H1 (cell line): ENCODE data around the gene MBD5. TPM values are rescaled to one million over a fixed set of nuclear protein-coding genes. Genes with fewer than 3 reads are reported as not detected.

ENCODE experiments used
- CTCF ChIA-PET: fragments of 300-600 bp; sonication (Branson Sonifier 250); formaldehyde crosslinking; loops from one replicate; lab custom pipeline; 2021; ENCODE audit not compliant: partially characterized antibody; lab: Charles Lee
- POLR2A ChIA-PET: fragments of 300-600 bp; sonication (Branson Sonifier 250); formaldehyde crosslinking; loops from one replicate; lab custom pipeline; 2021; ENCODE audit warnings: inconsistent platforms; ENCODE audit not compliant: partially characterized antibody; lab: Charles Lee
- DNase-seq, 2 experiments: peaks; one replicate each; pipeline versions ENCODE4 v3.0.0 to v3.0.0-alpha.2; 2010 to 2022; ENCODE audit warnings: low spot score in 2 of 2, low read depth in 1 of 2, mixed read lengths in 1 of 2
- FAIRE-seq: peaks from 2 replicates; lab custom pipeline; 2011; peaks lifted over from hg19 to GRCh38; lab: Jason Lieb, UNC
- H2AFZ ChIP-seq: 2 replicates; pipeline ENCODE4 v1.8.1; 2012; ENCODE audit warnings: low read length, inconsistent platforms
- H2AK5ac ChIP-seq: 2 replicates; pipeline ENCODE4 v1.6.1; 2013; ENCODE audit warnings: low read depth, low read length
- H2BK120ac ChIP-seq: replicated peaks from 2 replicates; pipeline ENCODE3; 2013; ENCODE audit warnings: low read depth, low read length, inconsistent platforms
- H2BK12ac ChIP-seq: 2 replicates; pipeline ENCODE4 v1.6.1; 2013; ENCODE audit warnings: low read depth, low read length
- H2BK15ac ChIP-seq: 2 replicates; pipeline ENCODE4 v1.6.1; 2013; ENCODE audit warnings: low read length
- H2BK20ac ChIP-seq: 2 replicates; pipeline ENCODE4 v1.6.1; 2013; ENCODE audit warnings: low read length
- H2BK5ac ChIP-seq: 2 replicates; pipeline ENCODE4 v1.6.1; 2013; ENCODE audit warnings: low read depth, low read length
- H3K14ac ChIP-seq: 2 replicates; pipeline ENCODE4 v1.6.1; 2013; ENCODE audit warnings: inconsistent platforms; ENCODE audit not compliant: insufficient read length
- H3K18ac ChIP-seq: 2 replicates; pipeline ENCODE4 v1.6.1; 2013; ENCODE audit warnings: low read length; ENCODE audit errors: extremely low read depth
- H3K23ac ChIP-seq: 2 replicates; pipeline ENCODE4 v1.6.1; 2013; ENCODE audit warnings: inconsistent platforms; ENCODE audit not compliant: insufficient read length
- H3K23me2 ChIP-seq: 2 replicates; pipeline ENCODE4 v1.6.1; 2013; ENCODE audit warnings: low read depth, low read length
- H3K27ac ChIP-seq: 2 replicates; pipeline ENCODE4 v1.6.1; 2011; ENCODE audit warnings: low read depth, low read length, inconsistent platforms
- H3K27me3 ChIP-seq, 4 experiments: replicated peaks in 1 of 4; 1 replicate in 1 of 4; 2 replicates in 3 of 4; pipeline versions ENCODE4 v1.6.1 to v1.8.1; 2011 to 2013; ENCODE audit warnings: low read length in 3 of 4, mild to moderate bottlenecking in 3 of 4, inconsistent platforms in 2 of 4, mixed read lengths in 2 of 4, moderate library complexity in 1 of 4; ENCODE audit not compliant: control insufficient read depth in 3 of 4, insufficient read depth in 3 of 4; ENCODE audit errors: extremely low read depth in 1 of 4
- H3K36me3 ChIP-seq, 4 experiments: 2 replicates each; pipeline versions ENCODE4 v1.6.1 to v1.8.1; 2011 to 2013; ENCODE audit warnings: mild to moderate bottlenecking in 4 of 4, low read length in 3 of 4, moderate library complexity in 2 of 4, control low read depth in 1 of 4, inconsistent platforms in 1 of 4; ENCODE audit not compliant: insufficient read depth in 4 of 4, control insufficient read depth in 2 of 4
- H3K4ac ChIP-seq: replicated peaks from 2 replicates; pipeline ENCODE3; 2013; ENCODE audit warnings: low read length, low read depth, mixed read lengths, inconsistent platforms; ENCODE audit not compliant: insufficient read length
- H3K4me1 ChIP-seq, 4 experiments: replicated peaks in 1 of 4; 1 replicate in 1 of 4; 2 replicates in 3 of 4; pipeline versions ENCODE4 v1.6.1 to v1.8.1; 2011 to 2013; ENCODE audit warnings: low read length in 3 of 4, inconsistent platforms in 2 of 4, mixed read lengths in 1 of 4; ENCODE audit not compliant: insufficient read depth in 4 of 4, control insufficient read depth in 3 of 4
- H3K4me2 ChIP-seq, 2 experiments: 2 replicates each; pipeline versions ENCODE4 v1.6.1 to v1.8.1; 2011 to 2013; ENCODE audit warnings: low read depth in 2 of 2, low read length in 2 of 2, control low read depth in 1 of 2, inconsistent platforms in 1 of 2, mild to moderate bottlenecking in 1 of 2; ENCODE audit not compliant: insufficient read depth in 1 of 2
- H3K4me3 ChIP-seq, 4 experiments: fragments of 200-600, 300-600 bp in 1 of 4; sonication (generic), shearing (Covaris generic), sonication (Bioruptor Twin) in 1 of 4; 2 replicates each; pipeline versions ENCODE4 v1.5.1 to v1.8.1; 2011 to 2016; ENCODE audit warnings: low read length in 4 of 4, low read depth in 3 of 4, control low read depth in 2 of 4, inconsistent platforms in 2 of 4, mild to moderate bottlenecking in 2 of 4, mixed read lengths in 1 of 4, moderate library complexity in 1 of 4; ENCODE audit not compliant: insufficient read depth in 2 of 4; ENCODE audit errors: extremely low read depth in 1 of 4
- H3K56ac ChIP-seq: replicated peaks from 2 replicates; pipeline ENCODE3; 2013; ENCODE audit warnings: low read depth, mild to moderate bottlenecking, mixed read lengths, low read length, inconsistent platforms; ENCODE audit not compliant: insufficient read length
- H3K79me1 ChIP-seq: 2 replicates; pipeline ENCODE4 v1.6.1; 2013; ENCODE audit warnings: low read depth, low read length, control low read depth
- H3K79me2 ChIP-seq, 2 experiments: 2 replicates each; pipeline versions ENCODE4 v1.6.1 to v1.8.1; 2012 to 2013; ENCODE audit warnings: low read length in 2 of 2, mild to moderate bottlenecking in 2 of 2, inconsistent platforms in 1 of 2; ENCODE audit not compliant: insufficient read depth in 2 of 2, control insufficient read depth in 1 of 2
- H3K9ac ChIP-seq, 4 experiments: replicated peaks in 1 of 4; 1 replicate in 1 of 4; 2 replicates in 3 of 4; pipeline versions ENCODE4 v1.6.1 to v1.8.1; 2011 to 2013; ENCODE audit warnings: low read depth in 3 of 4, low read length in 3 of 4, control low read depth in 2 of 4, mild to moderate bottlenecking in 2 of 4, moderate library complexity in 2 of 4, inconsistent platforms in 1 of 4; ENCODE audit errors: extremely low read depth in 1 of 4
- H3K9me3 ChIP-seq, 2 experiments: 2 replicates each; pipeline versions ENCODE4 v1.6.1 to v1.8.1; 2012 to 2013; ENCODE audit warnings: mild to moderate bottlenecking in 2 of 2, moderate library complexity in 2 of 2, control low read depth in 1 of 2, inconsistent platforms in 1 of 2, low read depth in 1 of 2, low read length in 1 of 2, mixed read lengths in 1 of 2; ENCODE audit not compliant: insufficient read depth in 2 of 2
- H4K20me1 ChIP-seq, 2 experiments: replicated peaks in 1 of 2; 2 replicates each; pipeline versions ENCODE3 to v1.8.1; 2011 to 2013; ENCODE audit warnings: inconsistent platforms in 2 of 2, low read length in 2 of 2, mild to moderate bottlenecking in 1 of 2; ENCODE audit not compliant: insufficient read depth in 2 of 2, control insufficient read depth in 1 of 2
- H4K5ac ChIP-seq: 2 replicates; pipeline ENCODE4 v1.6.1; 2013; ENCODE audit warnings: low read length, low read depth, mixed read lengths, inconsistent platforms; ENCODE audit not compliant: insufficient read length
- H4K8ac ChIP-seq: 2 replicates; pipeline ENCODE4 v1.8.0; 2013; ENCODE audit warnings: mild to moderate bottlenecking, moderate library complexity, low read length, inconsistent platforms; ENCODE audit not compliant: insufficient read depth; ENCODE audit errors: extremely low read depth
- H4K91ac ChIP-seq: replicated peaks from 2 replicates; pipeline ENCODE3; 2013; ENCODE audit warnings: low read length, mixed read lengths, inconsistent platforms; ENCODE audit not compliant: insufficient read length
- JUND ChIP-seq: IDR thresholded peaks from 2 replicates; pipeline ENCODE4 v1.6.1; 2011; ENCODE audit warnings: mild to moderate bottlenecking, improper control_type of control experiment, low read length
- SAP30 ChIP-seq: fragments of 300-600 bp; sonication (generic); IDR thresholded peaks from 2 replicates; pipeline ENCODE4 v1.7.1; 2012; ENCODE audit warnings: low read length, moderate library complexity, mild to moderate bottlenecking, inconsistent platforms; ENCODE audit not compliant: insufficient read depth, insufficient replicate concordance
- TAF1 ChIP-seq: IDR thresholded peaks from 2 replicates; pipeline ENCODE4 v1.6.1; 2011; ENCODE audit warnings: mild to moderate bottlenecking, low read depth, low read length
- WGBS, 2 experiments: shearing (Covaris generic) in 1 of 2; methylation state at CpG; one replicate each; pipeline versions ENCODE4 v1.1.6 to v1.1.7; 2013 to 2015; ENCODE audit warnings: low lambda C conversion rate in 2 of 2, mixed read lengths in 2 of 2, inconsistent platforms in 1 of 2, low coverage in 1 of 2, missing lambda C conversion rate in 1 of 2; ENCODE audit not compliant: insufficient replicate concordance in 2 of 2, insufficient coverage in 1 of 2, insufficient read length in 1 of 2; ENCODE audit errors: extremely low coverage in 1 of 2, missing lambda C conversion rate in 1 of 2; 5-methylcytosine and 5-hydroxymethylcytosine counted together
- polyA plus RNA-seq, 7 experiments: library from polyadenylated mRNA; depleted of rRNA in 3 of 7; stranded (reverse) in 5 of 7; unstranded in 2 of 7; fragments of >200 nt in 5 of 7; fragments of 200-250 nt in 2 of 7; gene quantifications; 1 replicate in 5 of 7; 2 replicates in 1 of 7; 4 replicates in 1 of 7; pipeline versions ENCODE4 v1.2.1 to v1.2.3, GENCODE V29; 2011 to 2013; ENCODE audit warnings: missing spikeins in 2 of 7, mixed read lengths in 2 of 7
- total RNA-seq: library from RNA; stranded (reverse); fragmentation: NEBNext Ultra II Directional; extraction: Animal tissue kit (Norgen Biotek cat#: 25700); gene quantifications from 2 replicates; pipeline ENCODE4 v1.2.1, GENCODE V29; 2021
- TF ChIP-seq, protein P1 (sequence below): IDR thresholded peaks from 2 replicates; pipeline ENCODE4 v1.6.1; 2012; ENCODE audit warnings: inconsistent platforms

Gene MBD5
- total and polyA plus RNA-seq, 2 of the 8 experiments (the other 6 are each of a cell fraction or from before 2014, with no cell fraction given), result 9.7 to 29.4 TPM

DNA sequence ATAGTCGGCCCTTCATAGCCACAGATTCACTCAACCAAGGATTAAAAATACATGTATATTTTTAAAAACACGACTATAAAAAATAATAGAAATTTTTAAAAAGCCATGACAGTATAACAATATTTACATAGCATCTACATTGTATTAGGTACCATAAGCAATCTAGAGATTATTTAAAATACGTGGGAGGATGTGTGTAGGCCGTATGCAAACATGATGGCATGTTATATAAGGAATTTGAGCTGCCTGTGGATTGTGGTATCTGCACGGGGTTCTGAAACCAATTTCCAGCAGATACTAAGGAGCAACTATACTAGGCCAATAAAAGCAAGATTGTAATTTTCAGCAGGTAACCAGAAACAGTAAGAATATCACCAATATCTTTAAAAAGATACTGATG, 6.3 kb upstream of the MBD5 start:
- Histone ChIP-seq H3K9ac (no peak overlapping the region), H4K8ac (no peak overlapping the region), H3K4ac (no peak overlapping the region), H3K36me3 (peaks cover 0 to 3% (median 0%) of the 10 kb centered on the region in 4 experiments; a peak in 1 of 8 replicates), H3K14ac (no peak overlapping the region), H3K79me2 (peaks cover 28 to 100% of the 10 kb centered on the region in 2 experiments), H2BK20ac (no peak overlapping the region), H2BK15ac (no peak overlapping the region), H3K9me3 (no peaks in the 10 kb centered on the region), H2AFZ (no peak overlapping the region), H2AK5ac (no peak overlapping the region), H2BK5ac (no peak overlapping the region), H3K4me2 (no peak overlapping the region), H4K5ac (no peak overlapping the region), H3K56ac (no peak overlapping the region), H3K4me3 (no peak overlapping the region), H3K23ac (no peak overlapping the region), H3K27ac (no peak overlapping the region), H2BK12ac (no peak overlapping the region), H3K79me1 (no peaks in the 10 kb centered on the region; the same call in 1 of the 2 replicates), H4K20me1 (peaks cover 3 to 5% of the 10 kb centered on the region in 2 experiments), H3K27me3 (no peaks in the 10 kb centered on the region), H3K18ac (no peak overlapping the region), H3K4me1 (no peaks in the 10 kb centered on the region; a peak in 2 of 7 replicates), H3K23me2 (no peaks in the 10 kb centered on the region), H2BK120ac (no peak overlapping the region), H4K91ac (no peak overlapping the region)
- CTCF ChIA-PET, result interaction anchor here (1.6 kb wide), 1 partner anchor 186 kb away, joined by 3 read pairs; no protein-coding TSS in a partner anchor
- DNase-seq, result no peak
- TF ChIP-seq, protein P1, sequence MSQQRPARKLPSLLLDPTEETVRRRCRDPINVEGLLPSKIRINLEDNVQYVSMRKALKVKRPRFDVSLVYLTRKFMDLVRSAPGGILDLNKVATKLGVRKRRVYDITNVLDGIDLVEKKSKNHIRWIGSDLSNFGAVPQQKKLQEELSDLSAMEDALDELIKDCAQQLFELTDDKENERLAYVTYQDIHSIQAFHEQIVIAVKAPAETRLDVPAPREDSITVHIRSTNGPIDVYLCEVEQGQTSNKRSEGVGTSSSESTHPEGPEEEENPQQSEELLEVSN, result no peak
- TF ChIP-seq TAF1, result no peak
- TF ChIP-seq JUND, result no peak
- no peak for TF ChIP-seq SAP30
- 88% methylated on average over 5 of the region's 5 CpGs; no CpG with 5 or more reads in 1 of the 2 experiments for WGBS, 2 experiments
- POLR2A ChIA-PET, result no interaction called here
- no peak for FAIRE-seq
